AG04450 (cell line): ENCODE results near the gene RIC8B. TPM values are rescaled to one million over a fixed set of nuclear protein-coding genes. Genes with fewer than 3 reads are reported as not detected.

ENCODE experiments used
- CTCF ChIA-PET: fragments of 300-600, 350-600 bp; formaldehyde crosslinking; extraction: SDS; loops from one replicate; lab custom pipeline; 2022; ENCODE audit warnings: antibody characterized with exemption, inconsistent platforms; lab: Charles Lee
- POLR2A ChIA-PET: fragments of 350-600 bp; formaldehyde crosslinking; extraction: SDS; loops from one replicate; lab custom pipeline; 2021; ENCODE audit warnings: antibody characterized with exemption, inconsistent platforms; lab: Yijun Ruan, JAX
- DNase-seq: peaks from one replicate; pipeline ENCODE4 v3.0.0-alpha.2; 2011; ENCODE audit warnings: low read depth, low spot score
- H3K27ac ChIP-seq: one replicate; pipeline ENCODE4 v1.5.1; 2012; ENCODE audit warnings: low read depth, low read length, control low read depth
- H3K27me3 ChIP-seq: one replicate; pipeline ENCODE4 v1.6.0; 2012; ENCODE audit warnings: low read length; ENCODE audit not compliant: control insufficient read depth, insufficient read depth
- H3K4me3 ChIP-seq: 2 replicates; pipeline ENCODE4 v1.5.1; 2011; ENCODE audit warnings: mild to moderate bottlenecking, low read depth, low read length, control low read depth
- H3K9me3 ChIP-seq: 2 replicates; pipeline ENCODE4 v1.5.1; 2012; ENCODE audit warnings: low read length; ENCODE audit not compliant: control insufficient read depth, insufficient read depth
- CTCF ChIP-seq: IDR thresholded peaks from 2 replicates; pipeline ENCODE4 v1.5.1; 2011; ENCODE audit warnings: low read depth, low read length, control low read depth, inconsistent platforms
- polyA plus RNA-seq: library from polyadenylated mRNA; depleted of rRNA; stranded (reverse); fragments of >200 nt; gene quantifications from 2 replicates; pipeline ENCODE4 v1.2.3, GENCODE V29; 2011

The RIC8B gene
- polyA plus RNA-seq, 1 experiment, result 11.2 TPM

- ChIA-PET POLR2A (no interaction called here), CTCF (interaction anchor here (1.1 kb wide), 1 partner anchor 56 kb away, joined by 6 read pairs; no protein-coding TSS in a partner anchor)
- 0 out of 2 replicates have a peak, but pooled peaks have one; percentile 12 for TF ChIP-seq CTCF
- DNase-seq, result no peak
- no peak overlapping the region for H3K4me3 ChIP-seq
- no peaks in the 10 kb centered on the region for H3K9me3 ChIP-seq
- H3K27me3 ChIP-seq, result peaks cover 11% of the 10 kb centered on the region
- H3K27ac ChIP-seq, result no peak overlapping the region
These were observed 122.6 kb downstream of the RIC8B start for GRCh38 chr12:106897082-106897481.

GRCh38 chr12:106897981-106898901, 123.8 kb downstream of the RIC8B start:
- H3K27me3 ChIP-seq, result peaks cover 11% of the 10 kb centered on the region
- ChIA-PET CTCF (no interaction called here), POLR2A (interaction anchor here (0.5 kb wide), 1 partner anchor 1814 kb away, joined by 3 read pairs; no protein-coding TSS in a partner anchor)
- DNase-seq, result no peak
- no peak for TF ChIP-seq CTCF
- no peak overlapping the region for H3K4me3 ChIP-seq
- H3K27ac ChIP-seq, result no peak overlapping the region
- H3K9me3 ChIP-seq, result no peaks in the 10 kb centered on the region

- TF ChIP-seq CTCF, result no peak
- ChIA-PET POLR2A (no interaction called here), CTCF (no interaction called here)
- H3K9me3 ChIP-seq, result no peaks in the 10 kb centered on the region
- peaks cover 11% of the 10 kb centered on the region for H3K27me3 ChIP-seq
- no peak overlapping the region for H3K4me3 ChIP-seq
- DNase-seq, result no peak
- H3K27ac ChIP-seq, result no peak overlapping the region
These were observed 126.1 kb downstream of the RIC8B start for GRCh38 chr12:106900554-106900953.

GRCh38 chr12:106901276-106901675, 126.8 kb downstream of the RIC8B start:
- no peak for DNase-seq
- ChIA-PET CTCF (interaction anchor here (0.9 kb wide), 1 partner anchor 59 kb away, joined by 4 read pairs; no protein-coding TSS in a partner anchor), POLR2A (no interaction called here)
- Histone ChIP-seq H3K4me3 (no peak overlapping the region), H3K9me3 (no peaks in the 10 kb centered on the region), H3K27me3 (peaks cover 11% of the 10 kb centered on the region), H3K27ac (no peak overlapping the region)
- no peak for TF ChIP-seq CTCF

GRCh38 chr12:106902053-106902452, 127.6 kb downstream of the RIC8B start:
- CTCF ChIA-PET, result interaction anchor here (0.6 to 2.8 kb wide), 3 partner anchors 17 to 60 kb away, joined by 3 to 17 read pairs (median 4); no protein-coding TSS in a partner anchor
- TF ChIP-seq CTCF, result no peak

More at GRCh38 chr12:106902053-106902452, 127.6 kb downstream of the RIC8B start:
- Histone ChIP-seq H3K27me3 (peaks cover 11% of the 10 kb centered on the region), H3K9me3 (no peaks in the 10 kb centered on the region), H3K4me3 (no peak overlapping the region), H3K27ac (no peak overlapping the region)
- no peak for DNase-seq
- POLR2A ChIA-PET, result no interaction called here
